BLaER1 (cell line): ENCODE measurements around the gene TMBIM6.

Source experiments
- H3K27ac ChIP-seq: shearing (Covaris generic); formaldehyde crosslinking; 2 replicates; pipeline ENCODE4 v1.8.1; 2022
- H3K27me3 ChIP-seq: shearing (Covaris generic); formaldehyde crosslinking; 2 replicates; pipeline ENCODE4 v1.8.1; 2022
- H3K36me3 ChIP-seq: shearing (Covaris generic); formaldehyde crosslinking; 2 replicates; pipeline ENCODE4 v1.8.1; 2022
- H3K4me1 ChIP-seq: shearing (Covaris generic); formaldehyde crosslinking; 2 replicates; pipeline ENCODE4 v1.8.1; 2022
- H3K4me2 ChIP-seq: shearing (Covaris generic); formaldehyde crosslinking; 2 replicates; pipeline ENCODE4 v1.8.1; 2022
- H3K4me3 ChIP-seq: shearing (Covaris generic); formaldehyde crosslinking; 2 replicates; pipeline ENCODE4 v1.8.1; 2022
- H3K9ac ChIP-seq: shearing (Covaris generic); formaldehyde crosslinking; 2 replicates; pipeline ENCODE4 v1.8.1; 2022
- H3K9me3 ChIP-seq: shearing (Covaris generic); formaldehyde crosslinking; 2 replicates; pipeline ENCODE4 v1.8.1; 2022
- H4K20me1 ChIP-seq: shearing (Covaris generic); formaldehyde crosslinking; 2 replicates; pipeline ENCODE4 v1.8.1; 2022
- Cebpa-rat ChIP-seq: shearing (Covaris generic); IDR thresholded peaks from 2 replicates; pipeline ENCODE4 v1.8.1; 2022

The TMBIM6 gene

GRCh38 chr12:49805409-49805808, 64.1 kb downstream of the TMBIM6 start:
- Histone ChIP-seq H3K36me3 (peaks cover 59% of the 10 kb centered on the region), H3K4me3 (no peak overlapping the region), H3K9ac (no peak overlapping the region), H3K4me2 (no peak overlapping the region), H3K27me3 (no peaks in the 10 kb centered on the region), H3K4me1 (peaks cover 64% of the 10 kb centered on the region), H4K20me1 (peaks cover 28% of the 10 kb centered on the region; the same call in 1 of the 2 replicates), H3K27ac (no peak overlapping the region), H3K9me3 (no peaks in the 10 kb centered on the region)
- TF ChIP-seq Cebpa-rat: no peak

DNA sequence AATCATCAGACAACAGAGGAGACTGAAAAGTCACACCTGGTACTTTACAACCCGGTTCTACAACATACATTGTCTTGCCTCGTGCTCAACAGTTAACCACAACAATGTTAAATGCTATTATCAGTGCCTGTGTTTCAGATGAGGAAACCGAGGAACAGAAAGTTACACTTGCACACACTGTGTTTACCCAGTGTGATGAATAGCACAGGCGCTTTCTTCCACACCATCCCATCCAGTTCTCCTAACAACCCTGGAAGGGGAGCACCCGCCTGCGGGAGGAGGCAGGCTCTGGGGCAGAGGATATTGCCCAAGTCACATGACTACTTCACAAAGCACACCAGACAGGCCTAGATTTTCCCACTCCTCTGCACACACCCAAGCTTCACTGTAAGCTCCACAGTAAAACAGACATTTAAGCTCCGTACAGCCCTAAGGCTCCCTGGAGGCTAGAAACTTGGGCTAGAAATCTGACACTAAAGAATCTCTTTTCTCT, 65.0 kb downstream of the TMBIM6 start:
- Histone ChIP-seq H3K27ac (no peak overlapping the region), H3K4me1 (peaks cover 65% of the 10 kb centered on the region), H3K27me3 (no peaks in the 10 kb centered on the region), H3K36me3 (peaks cover 50% of the 10 kb centered on the region), H3K9ac (no peak overlapping the region), H4K20me1 (peaks cover 28% of the 10 kb centered on the region; the same call in 1 of the 2 replicates), H3K4me2 (no peak overlapping the region), H3K9me3 (no peaks in the 10 kb centered on the region), H3K4me3 (no peak overlapping the region)
- TF ChIP-seq Cebpa-rat: no peak

GRCh38 chr12:49806877-49807276, 65.5 kb downstream of the TMBIM6 start:
- H3K9ac ChIP-seq: no peak overlapping the region
- no peaks in the 10 kb centered on the region for H3K9me3 ChIP-seq
- TF ChIP-seq Cebpa-rat: no peak
- peaks cover 45% of the 10 kb centered on the region for H3K36me3 ChIP-seq
- no peak overlapping the region for H3K4me3 ChIP-seq
- H3K27me3 ChIP-seq: no peaks in the 10 kb centered on the region
- peaks cover 28% of the 10 kb centered on the region; the same call in 1 of the 2 replicates for H4K20me1 ChIP-seq
- H3K4me1 ChIP-seq: peaks cover 67% of the 10 kb centered on the region
- no peak overlapping the region for H3K4me2 ChIP-seq
- H3K27ac ChIP-seq: no peak overlapping the region; the same call in 1 of the 2 replicates

- Histone ChIP-seq H3K4me1 (peaks cover 74% of the 10 kb centered on the region), H3K36me3 (peaks cover 32% of the 10 kb centered on the region), H3K9ac (peak overlapping the region; percentile 74), H4K20me1 (peaks cover 28% of the 10 kb centered on the region; the same call in 1 of the 2 replicates), H3K9me3 (no peaks in the 10 kb centered on the region), H3K4me3 (peak overlapping the region; percentile 4; the same call in 1 of the 2 replicates), H3K4me2 (peak overlapping the region; percentile 98), H3K27me3 (no peaks in the 10 kb centered on the region), H3K27ac (peak overlapping the region; percentile 85)
- no peak for TF ChIP-seq Cebpa-rat
Observed at GRCh38 chr12:49807991-49808580, 66.7 kb downstream of the TMBIM6 start.

DNA sequence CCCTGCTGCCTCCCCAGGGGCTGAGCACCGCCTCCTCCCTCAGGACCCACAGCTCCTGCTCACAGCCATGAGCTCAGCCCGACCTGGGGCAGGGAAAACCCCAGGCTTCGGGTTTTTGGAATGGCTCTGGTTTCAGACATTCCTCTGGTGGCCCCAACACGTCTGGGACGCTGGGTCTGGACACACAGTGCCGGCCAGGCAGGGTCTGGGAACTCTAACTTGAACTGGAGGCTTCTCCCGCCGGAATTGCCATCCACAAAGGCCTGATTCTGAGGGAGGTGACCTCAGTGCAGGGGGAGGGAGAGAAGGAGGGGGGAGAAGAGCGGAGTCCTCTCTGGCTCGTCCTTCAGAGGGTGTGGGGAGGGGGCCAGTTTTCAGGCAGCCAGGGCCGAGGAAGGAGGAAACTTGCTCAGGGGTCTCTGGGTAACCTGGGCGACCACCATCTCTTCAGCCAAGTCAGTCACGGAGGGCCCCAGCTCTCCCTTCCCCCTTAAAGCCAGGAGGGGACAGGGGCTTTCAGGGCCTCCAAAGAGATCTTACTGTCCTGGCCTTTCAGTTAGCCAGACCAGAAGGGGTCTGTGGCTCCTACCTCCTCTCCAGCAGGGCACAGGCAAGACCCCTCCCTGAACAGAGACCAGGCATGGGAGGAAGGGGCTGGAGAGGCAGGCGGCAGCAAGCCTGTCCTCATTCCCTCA, 67.5 kb downstream of the TMBIM6 start:
- Histone ChIP-seq H3K36me3 (peaks cover 25% of the 10 kb centered on the region), H4K20me1 (peaks cover 28% of the 10 kb centered on the region; the same call in 1 of the 2 replicates), H3K27ac (peak overlapping the region; percentile 85), H3K9ac (peak overlapping the region; percentile 74), H3K4me3 (peak overlapping the region; percentile 34), H3K4me2 (peak overlapping the region; percentile 98), H3K9me3 (no peaks in the 10 kb centered on the region), H3K27me3 (no peaks in the 10 kb centered on the region), H3K4me1 (peaks cover 68% of the 10 kb centered on the region)
- TF ChIP-seq Cebpa-rat: no peak

- Histone ChIP-seq H3K36me3 (peaks cover 20% of the 10 kb centered on the region), H3K9ac (peak overlapping the region; percentile 74), H3K4me3 (peak overlapping the region; percentile 34), H3K9me3 (no peaks in the 10 kb centered on the region), H4K20me1 (peaks cover 28% of the 10 kb centered on the region; the same call in 1 of the 2 replicates), H3K27me3 (no peaks in the 10 kb centered on the region), H3K4me1 (peaks cover 68% of the 10 kb centered on the region), H3K27ac (peak overlapping the region; percentile 85), H3K4me2 (peak overlapping the region; percentile 98)
- no peak for TF ChIP-seq Cebpa-rat
Observed at GRCh38 chr12:49809381-49809905, 68.1 kb downstream of the TMBIM6 start.

DNA sequence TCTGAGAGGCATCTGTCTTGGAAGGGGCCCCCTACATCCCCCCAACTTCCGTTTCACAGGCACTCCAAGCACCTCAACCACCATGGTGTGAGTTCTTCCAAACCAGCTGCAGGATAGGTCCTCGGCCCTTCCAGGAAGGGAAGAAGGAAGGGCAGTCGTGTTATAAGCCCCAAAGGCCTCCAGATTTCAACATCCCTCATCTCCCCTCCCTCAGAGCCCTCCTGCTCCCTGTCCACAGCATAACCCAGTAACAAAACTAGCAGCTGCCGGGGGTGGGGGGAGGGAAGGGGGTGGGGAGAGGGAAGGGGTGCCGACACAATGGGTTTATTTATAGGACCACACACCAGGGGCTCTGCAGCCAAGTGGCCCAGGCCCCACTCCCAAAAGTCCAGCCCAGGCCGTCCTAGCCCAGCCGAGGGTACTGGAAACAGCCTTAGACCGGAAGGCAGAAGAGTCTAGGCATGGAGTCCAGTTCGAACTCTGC, 68.6 kb downstream of the TMBIM6 start:
- Histone ChIP-seq H3K27me3 (no peaks in the 10 kb centered on the region), H3K4me2 (peak overlapping the region; percentile 98), H3K4me3 (peak overlapping the region; percentile 34), H3K4me1 (peaks cover 68% of the 10 kb centered on the region), H3K9me3 (no peaks in the 10 kb centered on the region), H3K27ac (peak overlapping the region; percentile 85), H3K36me3 (peaks cover 15% of the 10 kb centered on the region), H4K20me1 (peaks cover 28% of the 10 kb centered on the region; the same call in 1 of the 2 replicates), H3K9ac (peak overlapping the region; percentile 74)
- TF ChIP-seq Cebpa-rat: no peak

- no peaks in the 10 kb centered on the region for H3K9me3 ChIP-seq
- H3K27ac ChIP-seq: no peak overlapping the region; the same call in 1 of the 2 replicates
- peaks cover 24% of the 10 kb centered on the region; the same call in 1 of the 2 replicates for H4K20me1 ChIP-seq
- H3K4me3 ChIP-seq: no peak overlapping the region
- peaks cover 11% of the 10 kb centered on the region for H3K36me3 ChIP-seq
- peaks cover 68% of the 10 kb centered on the region for H3K4me1 ChIP-seq
- H3K9ac ChIP-seq: no peak overlapping the region
- H3K4me2 ChIP-seq: peak overlapping the region; percentile 98
- no peaks in the 10 kb centered on the region for H3K27me3 ChIP-seq
- no peak for TF ChIP-seq Cebpa-rat
Observed at GRCh38 chr12:49811136-49811535, 69.8 kb downstream of the TMBIM6 start.

DNA sequence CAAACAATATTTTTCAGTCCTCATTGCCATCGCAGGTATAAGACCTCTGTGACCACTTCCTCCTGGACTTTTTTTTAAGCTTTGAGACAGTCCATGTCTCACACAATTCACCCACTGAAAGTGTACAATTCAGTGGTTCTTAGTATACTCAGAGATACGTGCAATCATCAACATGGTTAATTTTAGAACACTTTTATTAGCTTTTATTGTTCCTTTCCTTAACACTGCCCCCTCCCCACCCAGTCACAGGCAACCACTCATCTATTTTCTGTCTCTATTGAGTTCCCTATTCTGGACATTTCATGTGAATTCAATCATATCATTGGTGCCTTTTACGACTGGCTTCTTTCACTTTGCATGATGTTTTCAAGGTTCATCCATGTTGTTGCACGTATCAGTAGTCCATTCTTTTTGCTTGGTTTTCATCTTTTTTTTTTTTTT, 70.6 kb downstream of the TMBIM6 start:
- Histone ChIP-seq H3K9me3 (no peaks in the 10 kb centered on the region), H4K20me1 (peaks cover 16% of the 10 kb centered on the region; the same call in 1 of the 2 replicates), H3K27ac (peak overlapping the region; percentile 31), H3K4me2 (peak overlapping the region; percentile 98), H3K4me1 (peaks cover 62% of the 10 kb centered on the region), H3K9ac (no peak overlapping the region), H3K27me3 (no peaks in the 10 kb centered on the region), H3K4me3 (no peak overlapping the region), H3K36me3 (peaks cover 14% of the 10 kb centered on the region)
- TF ChIP-seq Cebpa-rat: no peak
